Measurements from ENCODE around the gene FGF22.
"Not testable (repeated sequence)": the region's sequence is repeated elsewhere in the genome, so short reads cannot be mapped to it uniquely, and the experiment has no call there.

Gene FGF22

DNA sequence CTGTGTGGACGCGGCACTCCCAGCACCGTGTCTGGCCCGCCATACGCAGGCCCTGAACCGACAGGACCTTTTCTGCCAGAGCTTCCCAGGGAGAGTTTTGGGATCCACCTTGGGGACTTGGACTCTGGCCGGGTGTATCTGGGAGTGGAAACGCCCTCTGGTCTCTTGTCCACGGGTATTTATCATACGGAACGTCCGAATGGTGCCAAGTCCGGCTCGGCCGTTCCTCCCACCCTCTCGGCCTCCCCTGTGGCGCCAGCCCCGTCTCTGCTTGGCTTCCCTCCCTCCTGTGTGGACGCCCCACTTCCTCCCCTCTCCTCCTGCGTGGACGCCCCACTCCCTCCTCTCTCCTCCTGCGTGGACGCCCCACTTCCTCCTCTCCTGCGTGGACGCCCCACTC is 37.9 kb upstream of the FGF22 start:
- TF ChIP-seq, protein P1, sequence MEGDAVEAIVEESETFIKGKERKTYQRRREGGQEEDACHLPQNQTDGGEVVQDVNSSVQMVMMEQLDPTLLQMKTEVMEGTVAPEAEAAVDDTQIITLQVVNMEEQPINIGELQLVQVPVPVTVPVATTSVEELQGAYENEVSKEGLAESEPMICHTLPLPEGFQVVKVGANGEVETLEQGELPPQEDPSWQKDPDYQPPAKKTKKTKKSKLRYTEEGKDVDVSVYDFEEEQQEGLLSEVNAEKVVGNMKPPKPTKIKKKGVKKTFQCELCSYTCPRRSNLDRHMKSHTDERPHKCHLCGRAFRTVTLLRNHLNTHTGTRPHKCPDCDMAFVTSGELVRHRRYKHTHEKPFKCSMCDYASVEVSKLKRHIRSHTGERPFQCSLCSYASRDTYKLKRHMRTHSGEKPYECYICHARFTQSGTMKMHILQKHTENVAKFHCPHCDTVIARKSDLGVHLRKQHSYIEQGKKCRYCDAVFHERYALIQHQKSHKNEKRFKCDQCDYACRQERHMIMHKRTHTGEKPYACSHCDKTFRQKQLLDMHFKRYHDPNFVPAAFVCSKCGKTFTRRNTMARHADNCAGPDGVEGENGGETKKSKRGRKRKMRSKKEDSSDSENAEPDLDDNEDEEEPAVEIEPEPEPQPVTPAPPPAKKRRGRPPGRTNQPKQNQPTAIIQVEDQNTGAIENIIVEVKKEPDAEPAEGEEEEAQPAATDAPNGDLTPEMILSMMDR (IDR thresholded peaks at IDR 0.05; ENCODE audit: insufficient read depth, low read depth, low read length, missing control alignments), result no peak
- H3K4me3 ChIP-seq (ENCODE audit: low read length), result no peak overlapping the region
- no peak for DNase-seq (ENCODE audit: low read depth)

DNA sequence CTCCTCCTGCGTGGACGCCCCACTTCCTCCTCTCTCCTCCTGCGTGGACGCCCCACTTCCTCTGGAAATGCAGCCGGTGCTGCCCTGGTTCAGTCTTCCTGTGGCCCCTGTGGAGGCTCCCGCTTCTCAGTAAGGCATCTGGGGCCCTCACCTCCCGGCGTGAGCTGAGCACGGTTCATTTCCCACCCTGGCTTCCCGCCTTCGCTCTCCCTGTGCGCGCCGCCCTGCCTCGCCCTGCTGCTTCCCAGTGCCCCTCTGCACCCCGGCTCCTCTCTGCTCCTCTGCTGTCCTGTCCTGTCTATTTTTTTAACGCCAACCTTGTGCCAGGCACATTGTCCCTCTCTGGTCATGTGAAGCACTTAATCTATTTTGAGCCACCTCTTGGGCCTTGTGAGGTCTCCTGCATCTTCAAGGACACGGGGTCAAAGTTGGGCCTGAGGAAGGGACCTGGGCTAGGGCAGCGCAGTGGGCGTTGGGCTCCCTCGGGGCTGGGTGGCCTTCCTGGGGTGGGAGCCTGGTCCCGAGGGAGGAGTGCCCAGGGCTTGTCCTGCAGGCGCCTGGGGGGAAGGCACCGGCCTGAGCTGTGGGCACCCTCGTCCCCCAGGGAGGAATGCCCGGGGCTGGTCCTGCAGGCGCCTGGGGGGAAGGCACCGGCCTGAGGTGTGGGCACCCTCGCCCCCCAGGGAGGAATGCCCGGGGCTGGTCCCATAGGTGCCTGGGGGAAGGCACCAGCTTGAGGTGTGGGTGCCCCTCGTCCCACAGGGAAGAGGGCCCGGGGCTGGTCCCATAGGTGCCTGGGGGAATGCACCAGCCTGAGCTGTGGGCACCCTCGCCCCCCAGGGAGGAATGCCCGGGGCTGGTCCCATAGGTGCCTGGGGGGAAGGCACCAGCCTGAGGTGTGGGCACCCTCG is 37.0 kb upstream of the FGF22 start:
- TF ChIP-seq, protein P1 (IDR thresholded peaks at IDR 0.05; ENCODE audit: insufficient read depth, low read depth, low read length, missing control alignments), result no peak
- DNase-seq (ENCODE audit: low read depth), result no peak
- no peak overlapping the region for H3K4me3 ChIP-seq (ENCODE audit: low read length)

GRCh38 chr19:603302-603639 is 36.4 kb upstream of the FGF22 start:
- DNase-seq (ENCODE audit: low read depth); H3K4me3 ChIP-seq (ENCODE audit: low read length): not testable (repeated sequence)

GRCh38 chr19:603779-604178 is 35.9 kb upstream of the FGF22 start:
- not testable (repeated sequence) for H3K4me3 ChIP-seq (ENCODE audit: low read length); DNase-seq (ENCODE audit: low read depth)

GRCh38 chr19:604355-604754 is 35.3 kb upstream of the FGF22 start:
- DNase-seq (ENCODE audit: low read depth), result no peak
- TF ChIP-seq, protein P1 (IDR thresholded peaks at IDR 0.05; ENCODE audit: insufficient read depth, low read depth, low read length, missing control alignments), result no peak
- H3K4me3 ChIP-seq (ENCODE audit: low read length), result no peak overlapping the region

GRCh38 chr19:605061-605971 is 34.4 kb upstream of the FGF22 start:
- H3K4me3 ChIP-seq (ENCODE audit: low read length); DNase-seq (ENCODE audit: low read depth): not testable (repeated sequence)

- no peak overlapping the region for H3K4me3 ChIP-seq (ENCODE audit: low read length)
- TF ChIP-seq, protein P1 (IDR thresholded peaks at IDR 0.05; ENCODE audit: insufficient read depth, low read depth, low read length, missing control alignments), result no peak
- no peak for DNase-seq (ENCODE audit: low read depth)
These were observed 32.2 kb upstream of the FGF22 start for GRCh38 chr19:607301-608154.

Measured in epithelial cell of esophagus (primary cell).